GM18505 (cell line): ENCODE results near the gene MYT1.

ENCODE experiments used
- ATAC-seq: cut with Tn5 transposase; IDR thresholded peaks from one replicate; pipeline ENCODE4 v1.9.1; 2021; ENCODE audit not compliant: unreplicated experiment
- POLR2A ChIP-seq: IDR thresholded peaks from 4 replicates; pipeline ENCODE4 v1.6.1; 2011; ENCODE audit warnings: borderline replicate concordance; ENCODE audit not compliant: insufficient read depth, insufficient read length; ENCODE audit errors: extremely low read depth

MYT1 gene

GRCh38 chr20:64220420-64220819, 56.2 kb downstream of the MYT1 start:
- TF ChIP-seq POLR2A, result no peak

GRCh38 chr20:64220891-64221527, 56.8 kb downstream of the MYT1 start:
- TF ChIP-seq POLR2A, result no peak
- ATAC-seq, result no peak

More at GRCh38 chr20:64220420-64220819, 56.2 kb downstream of the MYT1 start:
- no peak for ATAC-seq

- TF ChIP-seq POLR2A, result no peak
- ATAC-seq, result no peak
These were observed 58.1 kb downstream of the MYT1 start for GRCh38 chr20:64222291-64222735.

GRCh38 chr20:64222851-64223525, 58.7 kb downstream of the MYT1 start:
- TF ChIP-seq POLR2A, result no peak
- no peak for ATAC-seq

- no peak for TF ChIP-seq POLR2A
- ATAC-seq, result no peak
These were observed 59.3 kb downstream of the MYT1 start for GRCh38 chr20:64223526-64224067.

GRCh38 chr20:64224351-64225170, 60.3 kb downstream of the MYT1 start:
- no peak for TF ChIP-seq POLR2A
- no peak for ATAC-seq

- ATAC-seq, result no peak
- TF ChIP-seq POLR2A, result no peak
These were observed 60.9 kb downstream of the MYT1 start for GRCh38 chr20:64225171-64225595.

- ATAC-seq, result no peak
- no peak for TF ChIP-seq POLR2A
These were observed 61.8 kb downstream of the MYT1 start for GRCh38 chr20:64225828-64226598.

- TF ChIP-seq POLR2A, result no peak
- ATAC-seq, result no peak
These were observed 62.7 kb downstream of the MYT1 start for GRCh38 chr20:64226686-64227580.

GRCh38 chr20:64228086-64228653, 63.9 kb downstream of the MYT1 start:
- no peak for ATAC-seq
- no peak for TF ChIP-seq POLR2A

GRCh38 chr20:64228751-64229506, 64.7 kb downstream of the MYT1 start:
- TF ChIP-seq POLR2A, result no peak
- ATAC-seq, result no peak

GRCh38 chr20:64229507-64230061, 65.3 kb downstream of the MYT1 start:
- ATAC-seq, result no peak
- TF ChIP-seq POLR2A, result no peak
